Neural cell (in vitro differentiated cells): ENCODE data around the gene MTRR. TPM values are rescaled to one million over a fixed set of nuclear protein-coding genes. Genes with fewer than 3 reads are reported as not detected.

Source experiments
- H2AFZ ChIP-seq: fragments of 200-600, 300-800 bp; sonication (generic), shearing (Covaris generic); 2 replicates; pipeline ENCODE4 v1.6.0; 2014; ENCODE audit warnings: low read depth, mild to moderate bottlenecking, antibody characterized with exemption, low read length, moderate library complexity
- H3F3A ChIP-seq: fragments of 200-600 bp; shearing (Covaris generic); 2 replicates; pipeline ENCODE4 v1.6.1; 2016; ENCODE audit warnings: mild to moderate bottlenecking, moderate library complexity, mixed read lengths, antibody characterized with exemption, low read length; ENCODE audit not compliant: insufficient read depth, poor library complexity, severe bottlenecking
- H3K27ac ChIP-seq: fragments of 200-600, 300-800 bp; sonication (generic), shearing (Covaris generic); 2 replicates; pipeline ENCODE4 v1.5.1; 2014; ENCODE audit warnings: mild to moderate bottlenecking, low read length, moderate library complexity
- H3K27me3 ChIP-seq: fragments of 300-800, 200-600 bp; sonication (generic), shearing (Covaris generic); 2 replicates; pipeline ENCODE4 v1.6.0; 2014; ENCODE audit warnings: mild to moderate bottlenecking, low read depth, low read length, moderate library complexity; ENCODE audit not compliant: insufficient read depth
- H3K36me3 ChIP-seq: fragments of 300-800, 200-600 bp; sonication (generic), shearing (Covaris generic); 2 replicates; pipeline ENCODE4 v1.5.1; 2014; ENCODE audit warnings: mild to moderate bottlenecking, antibody characterized with exemption, low read length, moderate library complexity; ENCODE audit not compliant: insufficient read depth
- H3K4me2 ChIP-seq: fragments of 300-800, 200-600 bp; sonication (generic), shearing (Covaris generic); 2 replicates; pipeline ENCODE4 v1.6.0; 2014; ENCODE audit warnings: mild to moderate bottlenecking, low read length
- H3K4me3 ChIP-seq: fragments of 300-800, 200-600 bp; sonication (generic), shearing (Covaris generic); 2 replicates; pipeline ENCODE4 v1.5.1; 2014; ENCODE audit warnings: mild to moderate bottlenecking, low read length, moderate library complexity
- H3K79me2 ChIP-seq: fragments of 200-600 bp; shearing (Covaris generic); replicated peaks from 2 replicates; pipeline ENCODE4 v1.6.0; 2014; ENCODE audit warnings: mild to moderate bottlenecking, low read length, moderate library complexity; ENCODE audit not compliant: insufficient read depth
- H3K9ac ChIP-seq: fragments of 300-800, 200-600 bp; sonication (generic), shearing (Covaris generic); 2 replicates; pipeline ENCODE4 v1.6.1; 2016; ENCODE audit warnings: mild to moderate bottlenecking, low read length, mixed read lengths
- H3K9me2 ChIP-seq: fragments of 200-600 bp; shearing (Covaris generic); 2 replicates; pipeline ENCODE4 v1.6.1; 2016; ENCODE audit warnings: mild to moderate bottlenecking, low read length, mixed read lengths; ENCODE audit not compliant: insufficient read depth
- H3K9me3 ChIP-seq: fragments of 200-600, 300-800 bp; sonication (generic), shearing (Covaris generic); 2 replicates; pipeline ENCODE4 v1.6.1; 2016; ENCODE audit warnings: mild to moderate bottlenecking, mixed run types, low read length, moderate library complexity, mixed read lengths
- H4K20me1 ChIP-seq: fragments of 200-600 bp; shearing (Covaris generic); 2 replicates; pipeline ENCODE4 v1.6.1; 2016; ENCODE audit warnings: mild to moderate bottlenecking, mixed run types; ENCODE audit not compliant: insufficient read depth
- CTCF ChIP-seq: fragments of 450-650 bp; IDR thresholded peaks from 2 replicates; pipeline ENCODE4 v1.5.1; 2014; ENCODE audit warnings: antibody characterized with exemption, mild to moderate bottlenecking, moderate library complexity; ENCODE audit not compliant: poor library complexity, severe bottlenecking
- EP300 ChIP-seq: fragments of 450-650 bp; conservative IDR thresholded peaks from 2 replicates; pipeline ENCODE4 v1.6.1; 2014; ENCODE audit warnings: antibody characterized with exemption, mild to moderate bottlenecking, moderate library complexity; ENCODE audit not compliant: poor library complexity, severe bottlenecking
- EZH2 ChIP-seq: fragments of 200-600, 300-800 bp; shearing (Covaris generic), sonication (generic); IDR thresholded peaks from 2 replicates; pipeline ENCODE4 v1.6.1; 2014; ENCODE audit warnings: antibody characterized with exemption, low read length, borderline replicate concordance, mild to moderate bottlenecking; ENCODE audit not compliant: insufficient read depth, poor library complexity, severe bottlenecking
- MXI1 ChIP-seq: fragments of 450-650 bp; conservative IDR thresholded peaks from 2 replicates; pipeline ENCODE4 v1.6.1; 2014; ENCODE audit warnings: antibody characterized with exemption, mild to moderate bottlenecking; ENCODE audit not compliant: poor library complexity, severe bottlenecking
- POLR2AphosphoS5 ChIP-seq: IDR thresholded peaks from 2 replicates; pipeline ENCODE4 v1.6.1; 2012
- RAD21 ChIP-seq: fragments of 450-650 bp; conservative IDR thresholded peaks from 2 replicates; pipeline ENCODE4 v1.6.1; 2014; ENCODE audit warnings: antibody characterized with exemption, mild to moderate bottlenecking, moderate library complexity
- REST ChIP-seq: IDR thresholded peaks from 2 replicates; pipeline ENCODE4 v1.6.1; 2012; ENCODE audit warnings: borderline replicate concordance
- SMC3 ChIP-seq: fragments of 450-650 bp; conservative IDR thresholded peaks from 2 replicates; pipeline ENCODE4 v1.6.1; 2014; ENCODE audit warnings: antibody characterized with exemption, mild to moderate bottlenecking, moderate library complexity; ENCODE audit not compliant: poor library complexity
- TAF1 ChIP-seq: IDR thresholded peaks from 2 replicates; pipeline ENCODE4 v1.6.1; 2012; ENCODE audit warnings: low read depth
- polyA plus RNA-seq: library from polyadenylated mRNA; depleted of rRNA; stranded (reverse); fragments of >200 nt; gene quantifications from 2 replicates; pipeline ENCODE4 v1.2.3, GENCODE V29; 2014

Gene MTRR
- polyA plus RNA-seq, 1 donor from 2014 or later, result 34.1 TPM

GRCh38 chr5:7917130-7918123, 48.5 kb downstream of the MTRR start:
- Histone ChIP-seq H3K9me2 (no peaks in the 10 kb centered on the region), H2AFZ (no peak overlapping the region), H3K9me3 (no peaks in the 10 kb centered on the region), H3K27me3 (no peaks in the 10 kb centered on the region), H3K36me3 (no peaks in the 10 kb centered on the region), H3K4me2 (no peak overlapping the region), H4K20me1 (no peaks in the 10 kb centered on the region), H3F3A (no peaks in the 10 kb centered on the region), H3K79me2 (no peaks in the 10 kb centered on the region), H3K4me3 (no peak overlapping the region), H3K9ac (no peak overlapping the region), H3K27ac (no peak overlapping the region)
- TF ChIP-seq EP300 (no peak), REST (no peak), EZH2 (no peak), SMC3 (no peak), CTCF (no peak), MXI1 (no peak), RAD21 (no peak), POLR2AphosphoS5 (no peak), TAF1 (no peak)

GRCh38 chr5:7925961-7926695, 57.2 kb downstream of the MTRR start:
- Histone ChIP-seq H3K9ac (no peak overlapping the region), H3K27ac (peak overlapping the region; percentile 24), H3K27me3 (no peaks in the 10 kb centered on the region), H3K9me3 (no peaks in the 10 kb centered on the region), H3K36me3 (no peaks in the 10 kb centered on the region), H3K79me2 (no peaks in the 10 kb centered on the region), H3K9me2 (no peaks in the 10 kb centered on the region), H3K4me3 (no peak overlapping the region), H2AFZ (no peak overlapping the region), H4K20me1 (no peaks in the 10 kb centered on the region), H3K4me2 (no peak overlapping the region), H3F3A (no peaks in the 10 kb centered on the region)
- TF ChIP-seq EZH2 (no peak), EP300 (no peak), RAD21 (no peak), MXI1 (no peak), SMC3 (no peak), CTCF (no peak), TAF1 (no peak), REST (no peak)
